ENCODE measurements around the gene TMCC1.

- TF ChIP-seq CTCF (conservative IDR thresholded peaks at IDR 0.05; ENCODE audit: low read length) (no peak), EZH2phosphoT487 (IDR thresholded peaks at IDR 0.05; ENCODE audit: borderline replicate concordance) (no peak)
These were observed 159.1 kb downstream of the TMCC1 start for GRCh38 chr3:129734449-129734848.
